ENCODE data around the gene S1PR4. TPM values are rescaled to one million over a fixed set of nuclear protein-coding genes. Genes with fewer than 3 reads are reported as not detected.
A peak's percentile ranks its signal among the peaks of the same experiment; 100 is the strongest.

Gene S1PR4
- total and polyA plus RNA-seq, 9 of the 15 experiments (the other 6 are each of a cell fraction or from before 2014, with no cell fraction given) = 0.27 TPM; not detected in 8

DNA sequence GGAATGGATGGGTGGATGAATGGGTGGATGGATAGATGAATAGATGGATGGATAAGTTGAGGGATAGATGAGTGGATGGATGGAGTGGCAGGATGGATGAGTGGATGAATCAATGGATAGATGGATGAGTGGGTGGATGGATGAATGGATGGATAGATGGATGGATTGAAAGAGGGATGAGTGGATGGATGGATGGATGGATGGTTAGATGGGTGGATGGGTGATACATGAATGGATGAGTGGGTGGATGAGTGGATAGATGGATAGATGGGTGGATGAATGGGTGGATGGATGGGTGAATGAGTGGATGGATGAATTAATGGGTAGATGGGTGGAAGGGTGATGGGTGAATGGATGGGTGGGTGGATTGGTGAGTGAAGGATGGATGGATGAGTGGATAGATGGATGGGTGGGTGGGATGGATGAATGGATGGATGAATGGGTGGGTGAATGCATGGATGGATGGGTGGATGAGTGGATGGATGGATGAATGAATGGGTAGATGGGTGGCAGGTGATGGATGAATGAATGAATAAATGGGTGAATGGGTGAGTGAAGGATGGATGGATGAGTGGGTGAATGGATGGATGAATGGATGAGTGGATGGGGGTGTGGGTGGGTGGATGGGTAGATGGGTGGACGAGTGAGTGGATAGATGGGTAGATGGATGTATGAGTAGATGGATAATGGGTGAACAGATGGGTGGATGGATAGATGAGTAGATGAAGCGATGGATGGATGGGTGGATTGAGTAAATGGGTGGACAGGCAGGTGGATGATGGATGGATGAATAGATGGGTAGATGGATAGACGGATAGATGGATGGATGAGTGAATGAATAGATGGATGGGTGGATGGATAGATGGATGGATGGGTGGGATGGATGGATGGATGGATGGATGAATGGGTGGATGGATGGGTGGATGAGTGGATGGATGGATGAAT, 25.0 kb upstream of the S1PR4 start:
- Histone ChIP-seq H3K36me3 (ENCODE audit: control insufficient read depth, insufficient read depth, low read length) (no peaks in the 10 kb centered on the region), H3K27me3 (ENCODE audit: control insufficient read depth in 2 of 2, insufficient read depth in 2 of 2, low read length in 2 of 2) (no peaks in the 10 kb centered on the region; a peak in 1 of 5 replicates), H3K27ac (ENCODE audit: extremely low read depth, low read depth, low read length) (no peak overlapping the region), H3K9ac (ENCODE audit: insufficient read depth in 1 of 2, low read depth in 2 of 2, low read length in 2 of 2) (no peak overlapping the region), H3K4me3 (no peak overlapping the region), H3K4me1 (replicated peaks in 1 of 2; ENCODE audit: control insufficient read depth in 2 of 2, insufficient read depth in 2 of 2, low read length in 2 of 2) (peaks cover 10 to 37% of the 10 kb centered on the region in 2 experiments), H3K9me3 (replicated peaks; ENCODE audit: control insufficient read depth, insufficient read depth, low read depth, low read length) (no peaks in the 10 kb centered on the region; the same call in 1 of the 2 replicates), H4K20me1 (replicated peaks; ENCODE audit: control insufficient read depth, insufficient read depth, low read length) (no peaks in the 10 kb centered on the region), H3K79me2 (ENCODE audit: control insufficient read depth, insufficient read depth, low read length) (peaks cover 4% of the 10 kb centered on the region; the same call in 1 of the 3 replicates), H2AFZ (ENCODE audit: low read depth, low read length) (no peak overlapping the region), H3K9me1 (ENCODE audit: control insufficient read depth, insufficient read depth, low read length) (no peaks in the 10 kb centered on the region), H3K4me2 (ENCODE audit: insufficient read depth, low read length) (no peak overlapping the region)
- in situ Hi-C loops (cut with MboI) = no loop called here
- 80% methylated on average over 3 of the region's 3 CpGs for WGBS (ENCODE audit: insufficient coverage, low coverage, missing lambda C conversion rate)
- intact Hi-C loops (cut with micrococcal nuclease) = no loop called here
- CTCF ChIA-PET (ENCODE audit: low intra/inter-chr PET ratio) = interaction anchor here (0.6 kb wide), 1 partner anchor 77 kb away, joined by 3 read pairs; no protein-coding TSS in a partner anchor
- no TSS peak for BruUV-seq (replicated peaks)
- no peak for DNase-seq (ENCODE audit: extremely low read depth in 1 of 4, low spot score in 3 of 4)
- POLR2A ChIA-PET = no interaction called here
- ATAC-seq = no peak
- FAIRE-seq = no peak
- TF ChIP-seq ZNF124 (CRISPR knock-in tag; IDR thresholded peaks at IDR 0.05) (no peak), HMG20B (CRISPR knock-in tag; IDR thresholded peaks at IDR 0.05) (no peak), EHMT2 (IDR thresholded peaks at IDR 0.05) (peak; percentile 87), SNIP1 (IDR thresholded peaks at IDR 0.05; ENCODE audit: low read depth) (no peak), HDAC1 (IDR thresholded peaks at IDR 0.05) (peak in 1 of 2 experiments; percentile 29; a peak in 1 of 4 replicates), HLTF (IDR thresholded peaks at IDR 0.05) (no peak), YBX1 (IDR thresholded peaks at IDR 0.05) (0 out of 2 replicates have a peak, but pooled peaks have one; percentile 57), EGR1 (conservative IDR thresholded peaks at IDR 0.05) (peak; percentile 38)
- TF ChIP-seq, protein P1, sequence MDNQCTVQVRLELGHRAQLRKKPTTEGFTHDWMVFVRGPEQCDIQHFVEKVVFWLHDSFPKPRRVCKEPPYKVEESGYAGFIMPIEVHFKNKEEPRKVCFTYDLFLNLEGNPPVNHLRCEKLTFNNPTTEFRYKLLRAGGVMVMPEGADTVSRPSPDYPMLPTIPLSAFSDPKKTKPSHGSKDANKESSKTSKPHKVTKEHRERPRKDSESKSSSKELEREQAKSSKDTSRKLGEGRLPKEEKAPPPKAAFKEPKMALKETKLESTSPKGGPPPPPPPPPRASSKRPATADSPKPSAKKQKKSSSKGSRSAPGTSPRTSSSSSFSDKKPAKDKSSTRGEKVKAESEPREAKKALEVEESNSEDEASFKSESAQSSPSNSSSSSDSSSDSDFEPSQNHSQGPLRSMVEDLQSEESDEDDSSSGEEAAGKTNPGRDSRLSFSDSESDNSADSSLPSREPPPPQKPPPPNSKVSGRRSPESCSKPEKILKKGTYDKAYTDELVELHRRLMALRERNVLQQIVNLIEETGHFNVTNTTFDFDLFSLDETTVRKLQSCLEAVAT (IDR thresholded peaks at IDR 0.05) = 0 out of 4 replicates have a peak, but pooled peaks of 1 of the 2 experiments have one; percentile 15
- TF ChIP-seq, protein P2, sequence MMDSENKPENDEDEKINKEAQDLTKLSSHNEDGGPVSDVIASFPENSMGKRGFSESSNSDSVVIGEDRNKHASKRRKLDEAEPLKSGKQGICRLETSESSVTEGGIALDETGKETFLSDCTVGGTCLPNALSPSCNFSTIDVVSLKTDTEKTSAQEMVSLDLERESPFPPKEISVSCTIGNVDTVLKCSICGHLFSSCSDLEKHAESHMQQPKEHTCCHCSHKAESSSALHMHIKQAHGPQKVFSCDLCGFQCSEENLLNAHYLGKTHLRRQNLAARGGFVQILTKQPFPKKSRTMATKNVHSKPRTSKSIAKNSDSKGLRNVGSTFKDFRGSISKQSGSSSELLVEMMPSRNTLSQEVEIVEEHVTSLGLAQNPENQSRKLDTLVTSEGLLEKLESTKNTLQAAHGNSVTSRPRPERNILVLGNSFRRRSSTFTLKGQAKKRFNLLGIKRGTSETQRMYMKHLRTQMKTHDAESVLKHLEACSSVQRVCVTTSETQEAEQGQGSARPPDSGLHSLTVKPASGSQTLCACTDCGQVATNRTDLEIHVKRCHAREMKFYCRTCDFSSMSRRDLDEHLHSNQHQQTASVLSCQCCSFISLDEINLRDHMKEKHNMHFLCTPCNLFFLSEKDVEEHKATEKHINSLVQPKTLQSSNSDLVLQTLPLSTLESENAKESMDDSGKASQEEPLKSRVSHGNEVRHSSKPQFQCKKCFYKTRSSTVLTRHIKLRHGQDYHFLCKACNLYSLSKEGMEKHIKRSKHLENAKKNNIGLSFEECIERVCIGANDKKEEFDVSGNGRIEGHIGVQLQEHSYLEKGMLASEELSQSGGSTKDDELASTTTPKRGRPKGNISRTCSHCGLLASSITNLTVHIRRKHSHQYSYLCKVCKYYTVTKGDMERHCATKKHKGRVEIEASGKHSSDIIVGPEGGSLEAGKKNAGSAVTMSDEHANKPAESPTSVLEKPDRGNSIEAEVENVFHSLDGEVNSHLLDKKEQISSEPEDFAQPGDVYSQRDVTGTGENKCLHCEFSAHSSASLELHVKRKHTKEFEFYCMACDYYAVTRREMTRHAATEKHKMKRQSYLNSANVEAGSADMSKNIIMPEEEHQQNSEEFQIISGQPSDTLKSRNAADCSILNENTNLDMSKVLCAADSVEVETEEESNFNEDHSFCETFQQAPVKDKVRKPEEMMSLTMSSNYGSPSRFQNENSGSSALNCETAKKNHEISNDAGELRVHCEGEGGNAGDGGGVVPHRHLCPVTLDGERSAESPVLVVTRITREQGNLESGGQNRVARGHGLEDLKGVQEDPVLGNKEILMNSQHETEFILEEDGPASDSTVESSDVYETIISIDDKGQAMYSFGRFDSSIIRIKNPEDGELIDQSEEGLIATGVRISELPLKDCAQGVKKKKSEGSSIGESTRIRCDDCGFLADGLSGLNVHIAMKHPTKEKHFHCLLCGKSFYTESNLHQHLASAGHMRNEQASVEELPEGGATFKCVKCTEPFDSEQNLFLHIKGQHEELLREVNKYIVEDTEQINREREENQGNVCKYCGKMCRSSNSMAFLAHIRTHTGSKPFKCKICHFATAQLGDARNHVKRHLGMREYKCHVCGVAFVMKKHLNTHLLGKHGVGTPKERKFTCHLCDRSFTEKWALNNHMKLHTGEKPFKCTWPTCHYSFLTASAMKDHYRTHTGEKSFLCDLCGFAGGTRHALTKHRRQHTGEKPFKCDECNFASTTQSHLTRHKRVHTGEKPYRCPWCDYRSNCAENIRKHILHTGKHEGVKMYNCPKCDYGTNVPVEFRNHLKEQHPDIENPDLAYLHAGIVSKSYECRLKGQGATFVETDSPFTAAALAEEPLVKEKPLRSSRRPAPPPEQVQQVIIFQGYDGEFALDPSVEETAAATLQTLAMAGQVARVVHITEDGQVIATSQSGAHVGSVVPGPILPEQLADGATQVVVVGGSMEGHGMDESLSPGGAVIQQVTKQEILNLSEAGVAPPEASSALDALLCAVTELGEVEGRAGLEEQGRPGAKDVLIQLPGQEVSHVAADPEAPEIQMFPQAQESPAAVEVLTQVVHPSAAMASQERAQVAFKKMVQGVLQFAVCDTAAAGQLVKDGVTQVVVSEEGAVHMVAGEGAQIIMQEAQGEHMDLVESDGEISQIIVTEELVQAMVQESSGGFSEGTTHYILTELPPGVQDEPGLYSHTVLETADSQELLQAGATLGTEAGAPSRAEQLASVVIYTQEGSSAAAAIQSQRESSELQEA (IDR thresholded peaks at IDR 0.05; ENCODE audit: low read depth) = no peak
- TF ChIP-seq, protein P3, sequence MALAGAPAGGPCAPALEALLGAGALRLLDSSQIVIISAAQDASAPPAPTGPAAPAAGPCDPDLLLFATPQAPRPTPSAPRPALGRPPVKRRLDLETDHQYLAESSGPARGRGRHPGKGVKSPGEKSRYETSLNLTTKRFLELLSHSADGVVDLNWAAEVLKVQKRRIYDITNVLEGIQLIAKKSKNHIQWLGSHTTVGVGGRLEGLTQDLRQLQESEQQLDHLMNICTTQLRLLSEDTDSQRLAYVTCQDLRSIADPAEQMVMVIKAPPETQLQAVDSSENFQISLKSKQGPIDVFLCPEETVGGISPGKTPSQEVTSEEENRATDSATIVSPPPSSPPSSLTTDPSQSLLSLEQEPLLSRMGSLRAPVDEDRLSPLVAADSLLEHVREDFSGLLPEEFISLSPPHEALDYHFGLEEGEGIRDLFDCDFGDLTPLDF (CRISPR knock-in tag; IDR thresholded peaks at IDR 0.05) = no peak

Data from K562 (cell line).